Measurements from ENCODE around the gene ADGRV1.
A peak's percentile ranks its signal among the peaks of the same experiment; 100 is the strongest.
"Not testable (repeated sequence)": the region's sequence is repeated elsewhere in the genome, so short reads cannot be mapped to it uniquely, and the experiment has no call there.

ADGRV1 gene

DNA sequence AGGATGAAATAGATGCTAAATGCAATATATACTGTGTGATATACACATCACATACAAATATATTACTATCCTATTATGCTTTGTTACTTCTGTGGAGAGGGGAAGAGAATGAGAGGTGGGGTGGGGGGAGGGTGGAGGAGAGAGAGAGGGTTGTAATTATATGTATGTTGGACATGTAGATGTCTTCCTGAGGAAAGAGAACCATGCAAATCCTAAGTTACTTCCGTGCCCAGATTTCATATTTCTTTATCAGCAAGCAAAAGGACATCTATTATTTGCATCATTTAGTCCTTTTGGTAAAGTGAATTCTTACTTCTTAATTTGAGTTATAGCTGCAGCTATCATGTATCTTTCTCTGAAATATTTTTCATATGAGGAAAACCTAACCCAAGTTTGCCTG lies 187.5 kb downstream of the ADGRV1 start:
- DNase-seq = no peak

DNA sequence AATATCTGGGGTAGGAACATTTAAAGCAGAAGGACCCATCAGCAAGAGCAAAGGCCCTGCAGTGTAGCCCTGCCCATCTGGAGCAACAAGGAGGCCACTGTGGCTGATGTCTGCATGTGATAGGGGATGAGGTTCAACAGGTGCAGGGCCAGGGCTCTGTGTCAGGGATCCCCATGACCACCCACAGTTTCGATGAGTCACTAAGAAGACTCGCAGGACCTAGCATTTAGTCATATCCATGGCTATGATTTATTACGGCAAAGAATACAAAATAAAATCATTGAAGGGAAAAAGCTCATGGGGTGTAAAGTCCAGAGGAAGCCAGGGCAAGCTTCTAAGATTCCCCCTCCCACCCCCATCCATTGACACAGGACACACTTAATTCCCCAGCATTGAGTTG lies 188.6 kb downstream of the ADGRV1 start:
- DNase-seq = no peak

DNA sequence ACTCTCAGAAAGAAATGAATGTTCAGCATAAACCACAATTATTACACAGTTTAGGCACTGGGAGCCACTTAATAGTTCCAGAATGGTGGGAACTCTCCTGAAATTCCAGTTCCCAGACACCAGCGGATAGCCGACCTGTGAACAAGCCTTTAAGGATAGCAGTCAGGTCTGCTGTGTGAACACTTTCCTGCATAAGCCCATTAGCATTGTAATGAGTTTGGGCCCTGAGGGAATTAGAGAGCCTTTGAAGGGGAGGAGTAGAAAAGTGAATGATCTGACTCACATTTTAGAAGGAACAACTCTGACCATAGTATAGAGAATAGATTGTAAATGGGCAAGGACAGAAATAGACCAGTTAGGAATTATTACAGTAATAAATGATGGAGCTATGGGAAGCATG lies 189.1 kb downstream of the ADGRV1 start:
- no peak for DNase-seq

DNA sequence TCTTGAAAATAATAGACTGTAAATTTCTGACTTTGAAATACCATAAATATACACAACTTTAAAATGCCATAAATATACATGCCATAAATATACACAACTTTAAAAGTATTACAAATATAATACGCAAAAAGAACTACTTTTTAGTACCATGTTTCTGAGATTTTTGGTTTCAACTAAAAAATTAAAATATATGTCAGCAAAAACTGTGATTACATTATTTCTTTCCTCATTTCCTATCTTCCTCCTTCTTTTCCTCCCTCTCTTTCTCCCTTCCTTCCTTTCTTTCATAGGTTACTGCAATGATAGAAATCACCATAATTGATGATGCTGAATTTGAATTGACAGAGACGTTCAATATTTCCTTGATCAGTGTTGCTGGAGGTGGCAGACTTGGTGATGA lies 200.5 kb downstream of the ADGRV1 start:
- no peak for DNase-seq

DNA sequence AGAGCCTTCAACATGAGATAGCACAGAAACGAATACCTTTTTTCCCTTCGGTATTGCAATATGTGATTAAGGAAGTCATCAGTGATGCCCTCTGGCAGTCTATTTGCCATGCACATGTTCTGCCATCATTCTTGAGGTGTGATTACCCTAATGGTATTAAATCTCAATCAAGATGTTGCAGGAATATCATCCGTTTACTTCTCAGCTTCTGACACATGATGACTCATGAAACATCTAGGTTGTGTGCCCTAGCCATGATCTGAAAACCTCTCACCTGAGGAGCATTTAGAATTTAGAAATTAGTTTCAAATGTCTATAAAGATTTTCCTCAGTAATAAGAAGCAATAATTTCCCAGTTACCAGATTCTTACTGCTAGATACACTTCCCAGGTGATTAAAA lies 209.1 kb downstream of the ADGRV1 start:
- no peak for DNase-seq

DNA sequence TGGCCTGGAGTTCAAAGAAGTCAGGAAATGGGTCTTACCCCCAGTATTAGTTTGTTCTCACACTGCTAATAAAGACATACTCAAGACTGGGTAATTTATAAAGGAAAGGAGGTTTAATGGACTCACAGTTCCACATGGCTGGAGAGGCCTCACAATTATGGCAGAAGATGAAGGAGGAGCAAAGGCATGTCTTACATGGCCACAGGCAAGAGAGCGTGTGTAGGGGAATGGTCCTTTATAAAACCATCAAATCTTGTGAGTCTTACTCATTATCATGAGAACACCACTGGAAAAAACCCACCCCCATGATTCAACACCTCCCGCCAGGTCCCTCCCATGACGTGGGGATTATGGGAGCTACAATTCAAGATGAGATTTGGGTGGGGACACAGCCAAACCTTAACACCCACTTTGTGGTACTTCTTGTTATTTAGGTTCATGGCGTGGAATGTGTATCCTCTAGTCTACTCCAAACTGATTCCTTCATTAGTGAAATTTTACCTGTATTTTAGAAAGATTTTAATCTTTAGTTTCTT lies 211.5 kb downstream of the ADGRV1 start:
- DNase-seq = not testable (repeated sequence)

DNA sequence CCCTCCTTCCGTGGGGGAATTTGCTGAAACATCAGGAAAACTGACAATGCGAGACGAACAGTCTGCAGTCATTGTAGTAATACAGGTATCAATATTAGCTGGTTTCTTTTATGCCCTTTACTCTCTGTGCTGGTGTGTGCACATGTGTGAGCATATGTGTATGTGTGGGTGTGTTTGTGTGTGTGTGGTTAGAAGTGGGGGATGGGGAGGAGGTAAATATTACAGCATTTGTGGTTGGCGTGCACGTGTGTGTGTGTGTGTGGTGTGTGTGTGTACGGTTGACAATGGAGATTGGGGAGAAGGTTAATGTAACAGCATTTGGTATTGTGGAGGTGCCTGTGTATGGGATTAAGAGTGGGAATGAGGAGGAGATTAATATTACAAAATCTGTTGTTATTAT lies 219.4 kb downstream of the ADGRV1 start:
- no peak for DNase-seq

DNA sequence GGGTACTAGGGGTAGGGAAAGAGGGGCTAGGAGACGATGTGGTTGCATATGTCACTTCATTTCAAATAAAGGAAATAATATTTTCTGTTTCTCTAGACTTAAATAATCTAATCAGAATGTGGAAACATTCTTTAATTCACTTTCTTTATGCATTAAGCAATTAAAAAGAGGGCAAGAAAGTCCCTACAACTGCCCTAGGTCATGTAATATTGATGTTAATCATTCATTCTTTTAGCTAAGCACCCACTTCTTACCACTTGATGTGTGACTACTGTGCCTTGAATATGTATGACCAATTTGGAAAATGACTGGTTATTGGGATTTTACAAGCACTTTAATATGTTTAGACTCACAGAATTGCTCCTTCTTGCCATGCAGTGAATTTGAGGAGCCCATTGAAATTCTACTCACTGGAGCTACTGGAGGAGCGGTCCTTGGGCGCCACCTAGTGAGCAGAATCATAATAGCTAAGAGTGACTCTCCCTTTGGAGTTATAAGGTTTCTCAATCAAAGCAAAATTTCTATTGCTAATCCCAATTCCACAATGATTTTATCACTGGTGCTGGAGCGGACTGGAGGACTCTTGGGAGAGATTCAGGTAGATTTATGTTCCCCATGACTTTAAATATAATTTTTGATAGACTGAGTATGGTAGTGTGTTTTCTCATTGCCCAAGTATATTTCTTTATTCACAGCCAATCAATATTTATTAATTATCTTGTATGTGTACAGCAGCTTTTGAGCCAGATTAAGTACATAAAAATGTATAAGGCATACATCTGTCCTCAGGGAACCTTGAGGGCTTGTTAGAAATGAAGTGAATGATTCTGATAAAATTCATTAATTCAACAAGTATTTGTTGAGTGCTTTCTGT lies 225.1 kb downstream of the ADGRV1 start:
- peak; percentile 72 to 81 for DNase-seq

DNA sequence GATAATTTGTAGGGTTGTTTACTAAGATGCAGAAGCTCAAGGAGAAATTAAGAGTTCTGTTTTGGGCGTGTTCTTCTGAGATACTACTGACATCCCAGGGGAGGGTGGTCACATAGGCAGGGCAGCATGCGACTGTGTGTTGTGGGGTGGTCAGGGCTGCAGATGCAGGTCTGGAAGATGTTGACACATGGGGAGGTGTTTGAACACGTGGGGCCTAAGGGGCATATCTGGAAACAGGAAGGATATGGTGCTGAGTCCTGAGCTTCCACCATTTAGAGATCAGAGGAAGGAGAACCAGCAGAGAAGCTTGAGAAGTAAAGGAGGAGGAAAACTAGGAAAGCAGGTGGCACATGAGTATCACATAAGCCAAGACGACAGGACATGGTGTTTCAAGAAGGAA lies 228.2 kb downstream of the ADGRV1 start:
- no peak for DNase-seq

DNA sequence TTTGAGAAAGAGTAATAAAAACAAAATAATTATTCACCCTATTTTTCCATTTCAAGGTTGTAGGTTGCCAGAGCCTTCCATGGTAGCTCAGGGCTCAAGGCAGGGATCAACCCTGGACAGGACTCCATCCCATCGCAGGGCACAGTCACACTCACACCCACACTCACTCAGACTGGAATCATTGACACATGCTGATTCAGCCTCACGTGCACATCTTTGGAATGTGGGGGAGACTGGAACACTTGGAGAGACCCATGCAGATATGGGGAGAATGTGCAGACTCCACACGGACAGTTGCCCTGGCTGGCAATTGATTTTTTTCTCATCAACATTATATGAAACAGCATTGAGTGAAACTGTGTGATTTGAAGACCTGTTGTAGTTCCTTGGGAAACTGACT lies 234.1 kb downstream of the ADGRV1 start:
- DNase-seq = no peak

DNA sequence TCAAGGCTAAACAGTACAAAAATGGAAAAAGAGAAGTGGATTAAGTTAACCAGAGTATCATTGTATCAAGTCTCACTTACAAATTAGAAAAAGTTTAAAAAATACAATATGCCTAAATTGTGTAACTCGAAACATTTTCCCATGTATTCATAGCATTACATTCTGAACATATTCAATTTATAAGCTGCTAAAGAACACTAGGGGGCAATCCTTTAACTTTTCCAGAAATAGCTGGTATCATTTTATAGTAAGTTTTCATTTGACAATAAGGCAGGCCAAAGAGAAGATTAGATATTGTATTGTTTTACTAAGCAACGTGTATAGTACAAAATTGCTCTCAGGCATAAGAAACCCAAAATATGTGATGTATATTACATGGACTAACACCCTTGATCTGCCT lies 234.6 kb downstream of the ADGRV1 start:
- DNase-seq = no peak

DNA sequence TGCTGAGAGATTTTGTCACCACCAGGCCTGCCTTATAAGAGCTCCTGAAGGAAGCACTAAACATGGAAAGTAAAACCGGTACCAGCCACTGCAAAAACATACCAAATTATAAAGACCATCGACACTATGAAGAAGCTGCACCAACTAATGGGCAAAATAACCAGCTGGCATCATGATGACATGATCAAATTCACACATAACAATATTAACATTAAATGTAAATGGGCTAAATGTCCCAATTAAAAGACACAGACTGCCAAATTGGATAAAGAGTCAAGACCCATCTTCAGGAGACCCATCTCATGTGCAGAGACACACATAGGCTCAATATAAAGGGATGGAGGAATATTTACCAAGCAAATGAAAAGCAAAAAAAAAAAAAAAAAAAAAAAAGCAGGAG lies 238.3 kb downstream of the ADGRV1 start:
- not testable (repeated sequence) for DNase-seq

DNA sequence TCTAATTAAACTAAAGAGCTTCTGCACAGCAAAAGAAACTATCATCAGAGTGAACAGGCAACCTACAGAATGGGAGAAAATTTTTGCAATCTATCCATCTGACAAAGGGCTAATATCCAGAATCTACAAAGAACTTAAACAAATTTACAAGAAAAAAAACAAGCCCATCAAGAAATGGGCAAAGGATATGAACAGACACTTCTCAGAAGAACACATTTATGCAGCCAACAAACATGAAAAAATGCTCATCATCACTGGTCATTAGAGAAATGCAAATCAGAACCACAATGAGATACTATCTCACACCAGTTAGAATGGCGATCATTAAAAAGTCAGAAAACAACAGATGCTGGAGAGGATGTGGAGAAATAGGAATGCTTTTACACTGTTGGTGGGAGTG lies 241.5 kb downstream of the ADGRV1 start:
- DNase-seq = not testable (repeated sequence)

DNA sequence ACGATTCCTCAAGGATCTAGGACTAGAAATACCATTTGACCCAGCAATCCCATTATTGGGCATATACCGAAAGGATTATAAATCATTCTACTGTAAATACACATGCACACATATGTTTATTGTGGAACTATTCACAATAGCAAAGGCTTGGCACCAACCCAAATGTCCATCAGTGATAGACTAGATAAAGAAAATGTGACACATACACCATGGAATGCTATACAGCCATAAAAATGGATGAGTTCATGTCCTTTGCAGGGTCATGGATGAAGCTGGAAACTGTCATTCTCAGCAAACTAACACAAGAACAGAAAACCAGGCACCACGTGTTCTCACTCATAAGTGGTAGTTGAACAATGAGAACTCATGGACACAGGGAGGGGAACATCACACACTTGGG lies 241.9 kb downstream of the ADGRV1 start:
- not testable (repeated sequence) for DNase-seq

DNA sequence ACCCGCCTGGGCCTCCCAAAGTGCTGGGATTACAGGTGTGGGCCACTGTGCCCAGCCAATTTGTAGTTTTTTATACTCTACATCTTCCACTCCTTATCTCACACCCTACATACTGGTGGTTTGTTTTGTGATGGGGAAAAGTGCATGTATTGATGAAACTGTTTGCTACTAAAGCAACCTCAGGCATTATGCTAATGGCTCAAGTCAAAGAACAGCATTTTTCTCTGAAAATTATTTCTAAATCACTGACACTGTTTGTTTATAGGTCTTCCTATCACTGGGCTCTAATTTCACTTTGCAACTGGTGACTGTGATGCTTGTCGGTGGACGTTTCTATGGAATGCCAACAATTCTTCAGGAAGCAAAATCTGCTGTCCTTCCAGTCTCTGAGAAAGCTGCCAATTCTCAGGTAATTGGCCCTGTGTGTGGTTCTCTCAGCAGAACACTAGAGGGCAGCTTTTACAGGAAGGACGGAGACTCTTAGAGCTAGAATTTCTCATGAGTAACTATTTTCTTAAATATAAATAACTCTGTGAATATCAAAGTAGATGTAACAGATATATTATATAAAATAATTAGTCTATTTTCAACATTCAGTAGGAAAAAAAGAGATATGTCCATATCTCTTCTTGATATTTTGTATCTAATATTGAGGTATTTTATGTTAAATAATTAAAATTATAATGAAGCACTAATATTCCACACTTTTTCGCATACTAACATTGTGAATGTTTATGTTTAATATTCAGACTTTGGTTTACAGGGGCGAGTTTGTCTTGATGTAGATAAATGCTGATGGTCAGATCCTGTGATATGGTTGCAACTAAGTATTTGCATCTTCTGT lies 244.1 kb downstream of the ADGRV1 start:
- DNase-seq = peak in 1 of 2 donors; percentile 19

DNA sequence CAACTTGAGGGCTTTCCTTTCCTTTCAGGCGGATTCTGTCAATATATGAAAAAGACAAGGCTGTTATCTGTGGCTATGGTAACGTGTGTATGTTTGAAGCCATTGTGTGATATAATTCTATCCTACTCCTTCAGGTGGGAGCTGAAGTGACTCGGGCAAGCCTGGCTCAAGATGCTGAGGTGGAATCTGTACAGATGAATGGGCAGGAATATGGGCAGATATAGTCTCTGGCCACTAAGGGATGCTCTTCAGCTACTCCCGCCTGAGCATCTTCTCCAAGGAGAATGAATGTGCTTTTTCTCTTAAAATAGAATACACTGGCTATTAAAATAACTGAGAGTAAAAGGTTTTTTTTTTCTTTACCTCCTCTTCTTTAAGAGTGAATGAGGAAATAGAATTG lies 244.8 kb downstream of the ADGRV1 start:
- no peak for DNase-seq

DNA sequence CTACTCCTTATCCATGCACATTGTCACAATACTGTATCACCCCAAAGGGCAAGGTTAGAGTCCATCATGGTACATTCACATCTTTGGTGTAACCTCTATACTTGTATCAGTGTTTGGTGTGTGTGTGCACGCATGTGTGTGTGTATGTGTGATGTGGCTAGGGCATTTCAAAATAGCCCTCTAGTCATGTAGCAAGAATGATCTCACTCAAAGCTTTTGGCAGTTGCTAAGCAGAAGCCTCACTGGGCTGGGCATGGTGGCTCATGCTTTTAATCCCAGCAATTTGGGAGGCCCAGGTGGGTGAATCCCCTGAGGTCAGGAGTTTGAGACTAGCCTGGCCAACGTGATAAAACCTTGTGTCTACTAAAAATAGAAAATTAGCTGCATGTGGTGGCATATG lies 245.3 kb downstream of the ADGRV1 start:
- DNase-seq = no peak

DNA sequence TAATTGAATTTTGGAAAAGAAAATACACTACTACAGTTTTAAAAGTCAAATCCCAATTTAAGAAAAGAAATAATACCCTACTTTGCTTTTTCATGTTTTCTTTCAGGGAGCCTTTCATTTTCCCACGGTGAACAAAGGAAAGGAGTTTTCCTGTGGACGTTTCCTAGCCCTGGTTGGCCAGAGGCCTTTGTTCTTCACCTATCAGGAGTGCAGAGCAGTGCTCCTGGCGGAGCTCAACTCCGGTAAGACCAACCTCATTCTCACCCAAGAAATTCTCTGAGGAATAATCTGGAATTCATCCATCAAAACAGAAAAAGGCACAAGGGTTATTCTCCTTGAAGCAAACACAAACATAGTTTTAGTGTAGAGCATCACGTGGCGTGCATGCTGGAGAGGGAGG lies 248.9 kb downstream of the ADGRV1 start:
- DNase-seq = no peak

DNA sequence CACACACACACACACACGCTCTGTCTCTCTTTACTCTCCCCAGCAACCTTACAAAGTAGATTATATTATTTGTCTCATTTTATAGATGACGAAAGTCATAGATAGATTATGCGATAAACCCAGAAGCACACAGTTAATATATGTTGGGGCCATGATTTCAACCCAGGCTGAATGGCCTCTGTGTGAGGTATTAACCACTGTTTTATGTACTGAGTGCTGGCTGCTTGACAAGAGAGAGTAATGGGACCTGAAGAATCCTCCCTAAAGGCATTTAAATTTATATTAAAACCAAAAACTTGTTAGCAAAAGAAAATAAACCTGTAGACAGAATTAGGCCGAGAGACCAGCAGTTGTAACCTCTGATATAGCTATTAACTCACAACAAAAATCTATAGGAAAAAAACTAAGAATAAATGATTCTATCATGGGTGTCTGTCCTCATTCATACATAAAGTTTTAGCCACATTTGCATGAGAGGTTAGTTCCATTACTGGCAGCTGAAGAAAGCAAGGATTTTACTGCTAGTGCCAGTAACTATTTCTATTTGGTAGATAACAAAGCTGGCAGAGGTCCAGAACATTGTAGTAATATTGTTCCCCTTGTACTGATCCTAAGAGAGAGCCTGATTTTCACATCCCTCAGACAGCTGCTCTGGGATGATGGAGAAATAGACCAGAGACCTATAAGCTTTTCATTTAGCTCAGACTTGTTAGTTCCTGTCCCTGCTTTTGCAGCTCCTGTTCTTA lies 250.9 kb downstream of the ADGRV1 start:
- no peak for DNase-seq

DNA sequence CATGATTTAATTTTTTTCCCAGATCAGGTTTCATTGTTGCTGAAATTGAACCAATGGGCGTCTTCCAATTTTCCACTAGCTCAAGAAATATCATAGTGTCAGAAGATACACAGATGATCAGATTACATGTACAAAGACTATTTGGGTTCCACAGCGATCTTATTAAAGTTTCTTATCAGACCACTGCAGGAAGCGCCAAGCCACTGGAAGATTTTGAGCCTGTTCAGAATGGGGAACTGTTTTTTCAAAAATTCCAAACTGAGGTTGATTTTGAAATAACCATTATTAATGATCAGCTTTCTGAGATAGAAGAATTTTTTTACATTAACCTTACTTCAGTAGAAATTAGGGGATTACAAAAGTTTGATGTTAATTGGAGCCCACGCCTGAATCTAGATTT lies 251.6 kb downstream of the ADGRV1 start:
- DNase-seq = no peak

DNA sequence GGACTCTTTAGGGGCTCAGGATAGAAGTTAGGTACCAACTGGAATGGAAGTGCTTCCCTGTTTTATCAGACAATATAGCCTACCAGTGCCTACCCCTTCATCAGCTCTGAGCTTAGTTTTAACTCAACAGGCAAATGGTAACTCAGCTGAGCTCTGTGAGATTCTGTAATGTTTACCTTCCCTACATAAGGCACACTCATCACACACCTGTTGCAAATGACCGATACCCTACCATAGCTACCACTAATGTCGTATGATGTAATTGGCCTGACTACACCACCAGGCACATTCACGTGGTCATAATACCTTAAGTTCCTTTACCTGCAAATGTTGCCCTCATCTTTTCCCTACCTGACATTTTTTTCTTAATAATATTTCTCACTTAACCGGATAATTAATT lies 254.8 kb downstream of the ADGRV1 start:
- DNase-seq = no peak

DNA sequence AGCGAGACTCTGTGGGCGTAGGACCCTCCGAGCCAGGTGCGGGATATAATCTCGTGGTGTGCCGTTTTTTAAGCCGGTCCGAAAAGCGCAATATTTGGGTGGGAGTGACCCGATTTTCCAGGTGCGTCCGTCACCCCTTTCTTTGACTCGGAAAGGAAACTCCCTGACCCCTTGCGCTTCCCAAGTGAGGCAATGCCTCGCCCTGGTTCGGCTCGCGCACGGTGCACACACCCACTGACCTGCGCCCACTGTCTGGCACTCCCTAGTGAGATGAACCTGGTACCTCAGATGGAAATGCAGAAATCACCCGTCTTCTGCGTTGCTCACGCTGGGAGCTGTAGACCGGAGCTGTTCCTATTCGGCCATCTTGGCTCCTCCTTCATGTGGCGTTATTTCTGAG lies 263.5 kb downstream of the ADGRV1 start:
- DNase-seq = not testable (repeated sequence)

DNA sequence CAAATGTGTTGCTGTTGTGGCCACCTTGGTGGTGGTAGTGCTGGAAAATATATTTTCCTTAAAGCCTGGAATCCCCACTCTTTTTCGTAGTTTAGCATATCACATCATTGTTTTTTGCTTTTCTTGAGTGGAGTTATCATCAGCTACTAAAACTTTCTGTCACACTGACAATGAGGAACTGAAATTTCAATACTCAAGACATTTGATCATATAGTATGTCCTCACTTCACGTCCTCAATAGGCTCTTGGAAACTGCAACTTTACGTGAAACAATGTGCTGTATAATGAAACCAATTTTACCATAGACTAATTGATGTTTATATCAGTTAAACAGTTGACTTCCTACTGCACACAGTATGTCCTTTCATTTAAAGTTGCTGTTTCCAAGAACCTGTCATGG lies 265.8 kb downstream of the ADGRV1 start:
- no peak for DNase-seq

Measured in stimulated activated CD4-positive, alpha-beta T cell treated with anti-CD3 and anti-CD28 coated beads, Interleukin-2, amount 100 ng/mL, for 24 hours (primary cell).